SKM-1 (cell line): Measurements from ENCODE around the gene DPP9.

ENCODE experiments used
- DNase-seq: peaks from one replicate; lab custom pipeline; 2025; ENCODE audit not compliant: unreplicated experiment; lab: John Stamatoyannopoulos, UW

The DPP9 gene

DNA sequence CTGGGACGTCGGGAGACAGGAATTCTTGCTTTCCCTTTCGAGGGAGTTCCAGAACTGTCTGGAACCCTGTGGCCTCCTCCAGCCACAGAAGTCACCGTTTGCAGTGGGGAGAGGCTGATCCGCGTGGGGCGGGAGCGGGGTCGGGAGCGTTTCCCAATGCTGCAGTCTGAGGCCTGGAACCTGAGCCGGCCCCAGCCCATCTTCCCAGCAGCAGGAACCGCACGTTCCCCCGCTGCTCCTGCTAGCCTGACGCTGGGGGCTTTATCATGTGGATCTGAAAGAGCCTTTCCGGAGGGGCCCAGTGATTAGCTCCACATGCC lies 13.4 kb downstream of the DPP9 start:
- no peak for DNase-seq

GRCh38 chr19:4709440-4710280 lies 14.0 kb downstream of the DPP9 start:
- DNase-seq: no peak

DNA sequence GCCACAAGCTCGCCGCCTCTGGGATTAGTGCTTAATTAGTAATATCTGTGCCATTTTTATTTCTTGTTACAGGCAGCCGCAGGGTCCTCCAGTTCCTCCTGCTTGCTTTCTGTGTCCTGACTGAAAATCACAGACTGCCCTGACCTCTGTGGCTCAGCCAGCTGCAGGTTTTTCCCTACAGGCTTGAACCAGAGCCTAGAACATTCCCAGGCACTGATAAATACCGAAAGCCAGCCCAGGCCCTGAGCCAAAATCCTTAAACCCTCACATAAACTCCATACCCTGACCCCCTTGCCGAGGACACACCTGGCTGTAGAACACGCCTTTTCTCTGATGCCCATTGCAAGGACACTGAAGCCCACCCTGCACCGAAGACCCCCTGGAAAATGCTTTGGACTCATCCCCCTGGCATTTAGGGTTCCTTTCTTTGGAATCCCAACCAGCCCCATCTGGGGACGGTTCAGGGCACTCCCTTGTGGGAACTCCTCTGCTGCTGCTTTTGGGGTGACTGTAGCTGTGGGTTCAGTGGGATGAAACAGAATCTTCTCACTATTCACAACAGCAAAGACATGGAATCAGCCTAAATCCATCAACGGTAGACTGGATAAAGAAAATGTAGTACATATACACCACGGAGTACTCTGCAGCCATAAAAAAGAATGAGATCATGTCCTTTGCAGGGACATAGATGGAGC lies 15.5 kb downstream of the DPP9 start:
- DNase-seq: no peak

- DNase-seq: no peak
These were observed 16.3 kb downstream of the DPP9 start for GRCh38 chr19:4707322-4707721.

DNA sequence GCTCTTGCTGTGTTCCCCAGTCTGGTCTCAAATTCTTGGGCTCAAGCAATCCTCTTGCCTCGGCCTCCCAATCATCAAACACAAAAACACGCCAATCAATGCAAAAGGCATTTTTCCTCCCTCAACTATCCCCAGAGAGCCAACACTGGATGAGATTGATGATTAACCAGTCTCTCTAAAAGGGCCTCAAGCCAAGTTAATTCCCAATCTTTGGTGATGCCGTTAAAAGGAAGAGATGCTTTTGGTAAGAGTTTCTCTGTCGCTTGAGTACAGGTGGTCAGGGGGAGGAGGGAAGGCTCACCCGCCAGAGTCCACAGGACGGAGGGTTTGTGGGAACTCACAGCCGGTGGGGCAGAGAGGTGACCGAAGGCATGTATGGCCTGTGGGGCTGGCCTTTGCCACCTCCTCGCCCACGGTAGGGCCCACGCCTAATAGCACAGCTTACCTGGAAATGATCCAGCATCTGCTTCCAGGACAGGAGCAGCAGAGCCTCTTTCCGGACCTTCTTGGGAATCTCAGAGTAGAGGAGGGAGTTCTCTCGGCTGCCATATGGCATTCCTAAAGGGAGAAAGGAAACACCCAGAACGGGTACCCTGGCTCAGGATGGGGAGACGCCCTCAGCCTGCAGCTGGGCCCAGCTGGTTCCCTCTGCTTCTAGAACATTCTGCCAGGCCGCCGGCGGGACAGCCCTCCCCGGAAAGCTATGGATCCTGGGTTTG lies 18.1 kb downstream of the DPP9 start:
- no peak for DNase-seq

DNA sequence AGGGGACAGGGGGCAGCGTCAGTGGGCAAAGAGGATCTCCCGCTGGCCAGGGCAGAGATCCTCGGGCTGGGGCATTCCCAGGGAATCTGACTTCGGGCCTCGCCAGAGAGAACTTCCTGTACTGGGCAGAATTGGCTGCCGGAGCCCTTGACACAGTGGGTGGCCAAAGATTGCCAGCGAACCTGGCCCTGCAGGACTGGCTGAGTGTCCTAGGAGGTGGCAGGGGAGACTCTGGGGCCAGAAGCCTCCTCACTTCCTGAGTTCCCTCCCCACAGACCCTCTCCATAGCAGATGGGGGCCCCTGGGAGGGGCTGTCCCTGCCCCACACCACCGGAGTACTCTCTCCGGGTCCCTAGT lies 19.3 kb downstream of the DPP9 start:
- no peak for DNase-seq

DNA sequence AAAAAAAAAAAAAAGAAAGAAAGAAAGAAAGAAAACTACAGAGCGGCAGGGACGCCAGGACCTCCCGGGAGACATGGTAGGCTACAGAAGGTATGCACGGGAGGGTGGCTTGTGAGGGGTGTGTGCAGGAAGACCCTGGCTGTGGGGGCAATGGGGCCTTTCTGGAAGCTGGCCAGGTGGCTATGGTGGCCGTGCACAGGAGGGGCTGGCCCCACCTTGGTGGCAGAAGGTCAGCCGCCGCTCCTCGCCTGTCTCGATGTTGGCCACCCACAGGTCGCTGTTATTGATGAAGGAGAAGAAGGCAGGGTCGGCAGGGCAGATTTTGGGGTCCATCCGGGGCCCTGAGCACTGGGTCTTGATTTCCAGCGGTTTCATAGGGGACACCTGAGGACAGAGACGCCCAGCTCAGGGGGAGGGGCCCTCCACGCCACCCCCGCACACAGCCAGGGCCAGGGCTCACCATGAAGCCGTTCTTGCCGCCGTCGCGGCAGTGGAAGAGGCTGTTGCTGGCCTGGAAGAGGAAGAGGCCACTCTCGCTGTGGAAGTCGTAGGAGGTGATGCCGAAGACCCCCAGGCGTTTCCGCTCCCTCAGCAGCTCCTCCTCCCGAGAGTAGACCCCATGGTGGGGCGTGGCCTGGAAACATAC lies 19.8 kb downstream of the DPP9 start:
- DNase-seq: no peak

DNA sequence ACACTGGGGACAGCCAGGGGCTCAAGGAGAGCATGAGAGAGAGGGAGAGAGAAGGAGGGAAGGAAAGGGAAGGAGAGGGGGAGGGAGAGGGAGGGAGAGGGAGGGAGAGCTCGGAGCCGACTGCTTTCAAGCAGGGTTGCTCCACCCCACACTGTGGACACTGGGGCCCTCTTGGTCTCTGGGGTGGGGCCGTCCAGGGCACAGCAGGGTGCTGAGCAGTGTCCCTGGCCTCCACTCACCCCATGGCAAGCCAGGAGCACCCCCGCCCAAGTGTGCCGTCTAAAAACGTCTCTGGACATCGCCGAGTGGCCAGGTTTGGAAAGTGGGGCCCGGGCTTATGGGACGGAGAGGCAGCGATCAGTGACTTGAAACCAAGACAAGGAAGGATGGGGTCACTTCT lies 20.9 kb downstream of the DPP9 start:
- no peak for DNase-seq

DNA sequence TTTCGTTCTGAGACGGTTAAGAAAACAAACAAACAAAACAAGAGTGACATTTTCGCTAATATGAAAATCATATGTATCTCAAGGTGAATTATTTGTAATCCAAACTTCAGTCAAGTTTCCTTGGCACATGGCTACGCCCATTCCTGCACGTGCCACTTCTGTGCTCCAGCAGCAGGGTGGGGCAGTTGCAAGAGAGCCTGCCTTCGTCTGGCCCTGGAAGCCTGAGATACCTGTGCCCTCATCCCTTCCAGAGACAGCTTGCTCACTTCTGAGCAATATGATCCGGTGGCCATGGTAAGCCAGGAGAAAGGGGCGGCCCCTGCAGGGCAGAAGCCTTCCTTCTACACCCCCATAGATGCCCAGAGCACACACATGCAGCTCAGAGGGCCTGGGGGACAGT lies 22.1 kb downstream of the DPP9 start:
- DNase-seq: no peak

DNA sequence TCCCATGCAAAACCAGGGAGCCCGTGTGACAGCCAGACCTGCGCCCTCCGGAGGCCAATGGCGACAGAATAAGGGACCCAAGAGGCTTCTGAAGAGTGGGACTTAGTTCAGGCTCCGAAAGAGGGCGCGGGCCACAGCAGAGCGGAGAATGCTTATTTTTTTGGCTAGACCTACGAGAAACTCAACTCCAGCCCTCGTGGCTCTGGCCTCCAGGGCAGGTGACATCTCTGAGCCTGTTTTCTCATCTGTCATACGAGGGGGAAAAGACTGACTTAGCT lies 23.0 kb downstream of the DPP9 start:
- no peak for DNase-seq

DNA sequence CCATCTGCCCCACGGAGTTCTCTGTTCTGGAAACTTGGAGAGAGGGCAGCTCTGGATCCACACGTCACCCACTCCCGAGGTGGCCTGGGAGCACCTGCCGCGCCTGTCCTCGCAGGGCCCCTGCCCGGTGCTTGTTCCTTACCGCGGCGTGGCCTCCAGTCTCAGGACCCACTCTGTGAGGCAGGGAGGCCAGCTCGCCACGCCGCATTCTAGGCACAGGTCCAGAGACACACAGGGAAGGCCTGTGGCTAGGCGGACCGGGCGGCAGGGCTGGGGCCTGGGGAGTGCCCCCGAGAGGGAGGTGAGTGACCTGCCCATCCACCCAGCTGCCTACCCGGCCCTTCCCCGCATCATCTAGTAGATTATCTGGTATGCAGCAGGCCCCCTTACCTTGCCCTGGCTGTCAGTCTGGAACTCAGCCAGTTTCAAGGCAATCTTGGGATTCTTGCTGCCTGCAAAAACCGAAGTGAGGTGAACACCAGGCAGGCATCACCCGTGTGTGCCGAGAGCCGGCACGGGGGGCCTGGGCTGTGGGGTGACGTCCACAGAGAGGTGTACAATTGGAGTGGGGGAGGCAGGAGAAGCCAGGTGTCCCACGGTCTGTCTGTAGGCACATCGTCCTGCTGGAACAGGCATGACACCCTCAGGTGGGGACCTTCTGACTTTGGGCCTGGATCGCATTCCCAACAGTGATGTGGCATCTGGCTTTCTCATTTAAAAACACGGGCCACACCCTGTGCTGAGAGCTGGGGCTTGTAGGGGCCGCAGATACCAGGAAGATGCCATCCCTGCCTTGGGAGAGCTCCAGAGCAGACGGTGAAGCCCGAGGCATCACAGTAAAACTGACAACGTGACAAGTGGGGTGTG lies 23.6 kb downstream of the DPP9 start:
- no peak for DNase-seq

DNA sequence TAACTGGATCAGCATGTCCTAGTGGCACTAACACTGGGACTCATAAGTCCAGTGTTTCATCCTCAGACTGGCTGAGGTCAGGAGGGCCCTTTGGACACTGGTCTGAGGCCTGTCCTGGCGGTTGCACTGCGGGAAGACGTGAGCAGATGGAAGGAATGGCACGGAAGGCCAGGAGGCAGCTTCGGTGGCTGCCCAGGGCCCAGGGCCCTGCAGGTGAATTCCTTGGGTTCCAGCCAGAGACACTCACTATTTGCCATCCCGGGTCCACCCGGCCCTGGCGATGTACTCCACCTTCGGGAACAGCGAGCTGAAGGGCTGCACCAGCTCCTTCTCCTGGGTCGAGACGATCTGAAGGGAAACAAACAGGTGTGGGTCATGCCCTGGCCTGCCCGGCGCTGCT lies 26.3 kb downstream of the DPP9 start:
- DNase-seq: no peak

DNA sequence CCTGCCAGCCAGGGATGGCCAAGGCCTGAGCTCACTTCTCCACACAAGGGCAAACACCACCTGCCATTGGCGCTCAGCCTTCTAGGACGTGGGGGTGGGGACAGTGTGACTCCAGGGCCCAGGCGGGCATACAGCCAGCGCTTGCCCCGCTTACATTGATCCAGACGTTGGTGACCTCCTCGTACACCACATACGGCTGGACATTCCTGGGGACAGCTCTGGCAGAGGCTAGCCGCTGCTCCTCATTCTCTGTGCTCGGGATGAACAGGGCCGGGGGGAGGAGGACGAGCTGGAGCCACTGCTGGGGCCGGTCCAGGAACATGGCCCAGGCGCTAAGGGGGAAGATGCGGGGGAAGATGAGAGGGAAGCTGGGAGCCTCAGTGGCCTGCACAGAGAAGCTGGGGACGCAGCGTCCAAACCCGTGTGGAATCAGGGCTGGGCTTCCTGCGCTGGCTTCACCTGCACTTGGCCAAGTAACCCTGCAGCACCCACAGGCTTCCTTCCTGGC lies 28.4 kb downstream of the DPP9 start:
- DNase-seq: no peak

GRCh38 chr19:4694211-4694987 lies 29.2 kb downstream of the DPP9 start:
- no peak for DNase-seq

DNA sequence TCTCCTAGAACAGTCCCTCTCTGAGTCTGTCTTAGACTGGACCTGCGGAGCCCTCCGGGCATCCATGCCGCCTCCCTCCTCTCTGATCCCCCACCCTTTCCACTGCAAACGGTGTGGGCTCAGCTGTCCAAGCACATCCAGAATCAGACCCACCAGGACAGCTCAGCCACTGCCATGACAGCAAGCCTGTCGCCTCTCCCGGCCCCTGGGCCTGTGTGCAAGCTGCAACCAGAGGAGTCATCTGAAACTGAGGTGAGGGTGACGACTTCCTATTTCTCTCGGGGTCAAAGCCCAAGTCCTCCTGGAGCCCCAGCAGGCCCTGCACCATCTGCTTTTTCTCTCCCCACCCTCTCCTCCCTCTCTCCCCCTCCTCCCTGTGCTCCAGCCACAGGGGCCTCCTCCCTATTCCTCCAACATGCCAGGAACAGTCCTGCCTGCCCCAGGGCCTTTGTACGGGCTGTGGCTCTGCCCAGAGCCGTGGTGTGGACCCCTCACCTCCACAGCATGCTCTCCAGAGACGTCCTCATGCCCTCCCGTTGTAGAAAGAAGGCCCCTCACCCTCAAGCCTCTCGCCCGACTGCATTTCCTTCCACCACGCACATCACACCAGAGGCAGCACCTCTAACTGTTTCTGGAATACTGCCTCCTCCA lies 30.0 kb downstream of the DPP9 start:
- DNase-seq: no peak

DNA sequence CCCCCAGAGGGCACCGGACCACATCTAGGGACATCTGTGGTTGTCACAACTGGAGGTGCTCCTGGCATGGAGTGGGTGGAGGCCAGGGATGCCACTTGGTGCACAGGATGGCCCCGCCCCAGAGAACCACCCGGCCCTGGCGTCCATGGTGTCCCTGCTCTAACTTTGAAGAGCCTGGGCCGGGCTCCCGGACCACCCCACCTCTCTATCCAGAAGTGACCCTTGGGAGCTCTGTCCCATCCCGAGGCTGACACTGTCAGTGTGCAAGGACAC lies 30.6 kb downstream of the DPP9 start:
- no peak for DNase-seq

GRCh38 chr19:4692251-4693077 lies 31.2 kb downstream of the DPP9 start:
- DNase-seq: no peak

DNA sequence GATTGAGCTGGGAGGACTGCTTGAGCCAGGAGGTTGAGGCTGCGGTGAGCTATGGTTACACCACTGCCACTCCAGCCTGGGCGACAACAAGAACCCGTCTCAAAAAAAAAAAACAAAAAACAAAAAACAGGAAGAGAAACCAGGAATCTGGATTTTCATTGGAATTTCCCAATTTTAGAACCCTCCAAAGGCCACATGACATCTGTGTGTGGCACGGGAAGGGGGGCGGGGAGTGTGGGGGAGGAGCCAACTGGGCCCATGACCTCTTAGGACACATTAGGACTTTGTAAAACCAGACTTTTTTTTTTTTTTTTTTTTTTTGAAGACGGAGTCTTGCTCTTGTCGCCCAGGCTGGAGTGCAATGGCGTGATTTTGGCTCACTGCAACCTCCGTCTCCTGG lies 32.3 kb downstream of the DPP9 start:
- DNase-seq: no peak

- DNase-seq: no peak
These were observed 33.3 kb downstream of the DPP9 start for GRCh38 chr19:4690361-4690760.
